OCI-LY3 (cell line): Measurements from ENCODE around the gene PVALB.

Experiments used
- H2AFZ ChIP-seq: fragments of 200-600, 300-600 bp; shearing (Covaris generic); 2 replicates; pipeline ENCODE4 v1.6.0; 2014; ENCODE audit warnings: antibody characterized with exemption, low read depth, low read length
- H3K27ac ChIP-seq: fragments of 200-600, 300-600 bp; sonication (generic); 2 replicates; pipeline ENCODE4 v1.5.1; 2014; ENCODE audit warnings: mild to moderate bottlenecking, low read length, moderate library complexity, mixed read lengths
- H3K27me3 ChIP-seq: fragments of 200-600, 300-600 bp; sonication (generic); 2 replicates; pipeline ENCODE4 v1.6.1; 2014; ENCODE audit warnings: low read depth, low read length, mixed read lengths
- H3K36me3 ChIP-seq: fragments of 200-600, 300-600 bp; sonication (generic); replicated peaks from 2 replicates; pipeline ENCODE3; 2014; ENCODE audit warnings: low read depth, low read length, mixed read lengths
- H3K4me1 ChIP-seq: fragments of 300-600, 200-600 bp; sonication (generic); 2 replicates; pipeline ENCODE4 v1.6.1; 2014; ENCODE audit warnings: low read length, mixed read lengths
- H3K4me2 ChIP-seq: fragments of 200-600, 300-600 bp; sonication (generic); 2 replicates; pipeline ENCODE4 v1.6.1; 2014; ENCODE audit warnings: low read length, mixed read lengths
- H3K4me3 ChIP-seq: fragments of 300-600, 200-600 bp; sonication (generic); 2 replicates; pipeline ENCODE4 v1.5.1; 2014; ENCODE audit warnings: antibody characterized with exemption, mild to moderate bottlenecking, low read length, moderate library complexity
- H3K79me2 ChIP-seq: fragments of 300-600, 200-600 bp; shearing (Covaris generic); 2 replicates; pipeline ENCODE4 v1.6.1; 2014; ENCODE audit warnings: mild to moderate bottlenecking, low read length, mixed read lengths
- H3K9ac ChIP-seq: fragments of 300-600, 200-600 bp; shearing (Covaris generic); 2 replicates; pipeline ENCODE4 v1.6.0; 2014; ENCODE audit warnings: mild to moderate bottlenecking, low read length, moderate library complexity
- H3K9me3 ChIP-seq: fragments of 200-600, 300-600 bp; shearing (Covaris generic); 2 replicates; pipeline ENCODE4 v1.6.1; 2014; ENCODE audit warnings: low read length, mixed read lengths; ENCODE audit not compliant: insufficient read depth
- H4K20me1 ChIP-seq: fragments of 200-600, 300-600 bp; sonication (generic); 2 replicates; pipeline ENCODE4 v1.6.1; 2016; ENCODE audit warnings: low read length, mixed read lengths; ENCODE audit not compliant: insufficient read depth
- EZH2phosphoT487 ChIP-seq: fragments of 200-600 bp; shearing (Covaris generic); IDR thresholded peaks from 2 replicates; pipeline ENCODE4 v1.6.1; 2018; ENCODE audit warnings: antibody characterized with exemption, mixed run types, low read depth
- TF ChIP-seq, protein P1 (sequence below): fragments of 200-600, 300-600 bp; sonication (generic); IDR thresholded peaks from 2 replicates; pipeline ENCODE4 v1.5.1; 2014; ENCODE audit warnings: antibody characterized with exemption, low read length, low read depth

The PVALB gene

GRCh38 chr22:36753916-36754315 is 62.9 kb downstream of the PVALB start:
- H4K20me1 ChIP-seq, result no peaks in the 10 kb centered on the region
- no peaks in the 10 kb centered on the region for H3K36me3 ChIP-seq
- no peaks in the 10 kb centered on the region for H3K79me2 ChIP-seq
- H3K4me2 ChIP-seq, result no peak overlapping the region
- no peaks in the 10 kb centered on the region for H3K4me1 ChIP-seq
- H3K27ac ChIP-seq, result no peak overlapping the region
- no peak overlapping the region for H3K4me3 ChIP-seq
- H3K9me3 ChIP-seq, result no peaks in the 10 kb centered on the region
- H3K27me3 ChIP-seq, result peaks cover 34% of the 10 kb centered on the region
- H2AFZ ChIP-seq, result no peak overlapping the region
- H3K9ac ChIP-seq, result no peak overlapping the region
- TF ChIP-seq EZH2phosphoT487, result no peak
- TF ChIP-seq, protein P1, sequence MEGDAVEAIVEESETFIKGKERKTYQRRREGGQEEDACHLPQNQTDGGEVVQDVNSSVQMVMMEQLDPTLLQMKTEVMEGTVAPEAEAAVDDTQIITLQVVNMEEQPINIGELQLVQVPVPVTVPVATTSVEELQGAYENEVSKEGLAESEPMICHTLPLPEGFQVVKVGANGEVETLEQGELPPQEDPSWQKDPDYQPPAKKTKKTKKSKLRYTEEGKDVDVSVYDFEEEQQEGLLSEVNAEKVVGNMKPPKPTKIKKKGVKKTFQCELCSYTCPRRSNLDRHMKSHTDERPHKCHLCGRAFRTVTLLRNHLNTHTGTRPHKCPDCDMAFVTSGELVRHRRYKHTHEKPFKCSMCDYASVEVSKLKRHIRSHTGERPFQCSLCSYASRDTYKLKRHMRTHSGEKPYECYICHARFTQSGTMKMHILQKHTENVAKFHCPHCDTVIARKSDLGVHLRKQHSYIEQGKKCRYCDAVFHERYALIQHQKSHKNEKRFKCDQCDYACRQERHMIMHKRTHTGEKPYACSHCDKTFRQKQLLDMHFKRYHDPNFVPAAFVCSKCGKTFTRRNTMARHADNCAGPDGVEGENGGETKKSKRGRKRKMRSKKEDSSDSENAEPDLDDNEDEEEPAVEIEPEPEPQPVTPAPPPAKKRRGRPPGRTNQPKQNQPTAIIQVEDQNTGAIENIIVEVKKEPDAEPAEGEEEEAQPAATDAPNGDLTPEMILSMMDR, result no peak

- Histone ChIP-seq H3K4me3 (no peak overlapping the region), H3K9me3 (no peaks in the 10 kb centered on the region), H3K9ac (no peak overlapping the region), H3K4me1 (no peaks in the 10 kb centered on the region), H3K36me3 (no peaks in the 10 kb centered on the region), H4K20me1 (no peaks in the 10 kb centered on the region), H3K27me3 (peaks cover 34% of the 10 kb centered on the region), H3K27ac (no peak overlapping the region), H3K79me2 (no peaks in the 10 kb centered on the region), H3K4me2 (no peak overlapping the region), H2AFZ (no peak overlapping the region)
- TF ChIP-seq EZH2phosphoT487, result no peak
- TF ChIP-seq, protein P1, result no peak
These were observed 63.6 kb downstream of the PVALB start for GRCh38 chr22:36753120-36753802.
